ENCODE results near the gene TEKT5.
"Not testable (repeated sequence)": the region's sequence is repeated elsewhere in the genome, so short reads cannot be mapped to it uniquely, and the experiment has no call there.

The TEKT5 gene

GRCh38 chr16:10638101-10638500 is 56.6 kb downstream of the TEKT5 start:
- Histone ChIP-seq H3K4me3 (ENCODE audit: low read depth in 1 of 2, low read length in 1 of 2) (no peak overlapping the region), H3K27me3 (no peaks in the 10 kb centered on the region), H3K27ac (no peak overlapping the region), H3K9me3 (no peaks in the 10 kb centered on the region), H3K4me1 (ENCODE audit: control insufficient read depth in 1 of 2, insufficient read depth in 1 of 2, low read depth in 1 of 2, low read length in 1 of 2) (no peaks in the 10 kb centered on the region), H3K36me3 (no peaks in the 10 kb centered on the region)
- no peak for TF ChIP-seq CTCF (IDR thresholded peaks at IDR 0.05)

GRCh38 chr16:10637337-10638037 is 57.2 kb downstream of the TEKT5 start:
- Histone ChIP-seq H3K27ac (no peak overlapping the region), H3K9me3 (no peaks in the 10 kb centered on the region), H3K4me3 (ENCODE audit: low read depth in 1 of 2, low read length in 1 of 2) (no peak overlapping the region), H3K27me3 (no peaks in the 10 kb centered on the region), H3K4me1 (ENCODE audit: control insufficient read depth in 1 of 2, insufficient read depth in 1 of 2, low read depth in 1 of 2, low read length in 1 of 2) (no peaks in the 10 kb centered on the region), H3K36me3 (no peaks in the 10 kb centered on the region)
- TF ChIP-seq CTCF (IDR thresholded peaks at IDR 0.05): no peak

- TF ChIP-seq CTCF (IDR thresholded peaks at IDR 0.05): no peak
- no peaks in the 10 kb centered on the region for H3K4me1 ChIP-seq (ENCODE audit: control insufficient read depth in 1 of 2, insufficient read depth in 1 of 2, low read depth in 1 of 2, low read length in 1 of 2)
Measured at GRCh38 chr16:10635365-10636021, 59.2 kb downstream of the TEKT5 start.

GRCh38 chr16:10633429-10633828 is 61.3 kb downstream of the TEKT5 start:
- not testable (repeated sequence) for H3K9me3 ChIP-seq; H3K36me3 ChIP-seq; H3K4me1 ChIP-seq (ENCODE audit: control insufficient read depth in 1 of 2, insufficient read depth in 1 of 2, low read depth in 1 of 2, low read length in 1 of 2); H3K4me3 ChIP-seq (ENCODE audit: low read depth in 1 of 2, low read length in 1 of 2); H3K27ac ChIP-seq; H3K27me3 ChIP-seq

More at GRCh38 chr16:10635365-10636021, 59.2 kb downstream of the TEKT5 start:
- Histone ChIP-seq H3K27me3 (no peaks in the 10 kb centered on the region), H3K9me3 (no peaks in the 10 kb centered on the region), H3K27ac (no peak overlapping the region), H3K36me3 (no peaks in the 10 kb centered on the region), H3K4me3 (ENCODE audit: low read depth in 1 of 2, low read length in 1 of 2) (no peak overlapping the region)

GRCh38 chr16:10631886-10632285 is 62.8 kb downstream of the TEKT5 start:
- Histone ChIP-seq H3K27ac (no peak overlapping the region), H3K4me3 (ENCODE audit: low read depth in 1 of 2, low read length in 1 of 2) (no peak overlapping the region), H3K4me1 (ENCODE audit: control insufficient read depth in 1 of 2, insufficient read depth in 1 of 2, low read depth in 1 of 2, low read length in 1 of 2) (no peaks in the 10 kb centered on the region), H3K9me3 (no peaks in the 10 kb centered on the region), H3K36me3 (no peaks in the 10 kb centered on the region), H3K27me3 (no peaks in the 10 kb centered on the region)
- no peak for TF ChIP-seq CTCF (IDR thresholded peaks at IDR 0.05)

- no peak overlapping the region for H3K27ac ChIP-seq
- H3K27me3 ChIP-seq: no peaks in the 10 kb centered on the region
- no peak for TF ChIP-seq CTCF (IDR thresholded peaks at IDR 0.05)
- H3K36me3 ChIP-seq: no peaks in the 10 kb centered on the region
- H3K4me3 ChIP-seq (ENCODE audit: low read depth in 1 of 2, low read length in 1 of 2): no peak overlapping the region
- H3K9me3 ChIP-seq: no peaks in the 10 kb centered on the region
- no peaks in the 10 kb centered on the region for H3K4me1 ChIP-seq (ENCODE audit: control insufficient read depth in 1 of 2, insufficient read depth in 1 of 2, low read depth in 1 of 2, low read length in 1 of 2)
Measured at GRCh38 chr16:10629592-10629963, 65.2 kb downstream of the TEKT5 start.
